HG02981 (cell line): ENCODE data around the gene LPP.

Experiments used
- ATAC-seq: cut with Tn5 transposase; IDR thresholded peaks from one replicate; pipeline ENCODE4 v1.9.1; 2021; ENCODE audit warnings: mild to moderate bottlenecking, moderate library complexity; ENCODE audit not compliant: unreplicated experiment

LPP gene

GRCh38 chr3:188798556-188799145 is 644.7 kb downstream of the LPP start:
- no peak for ATAC-seq

GRCh38 chr3:188801393-188801792 is 647.4 kb downstream of the LPP start:
- ATAC-seq, result no peak

- no peak for ATAC-seq
Observed at GRCh38 chr3:188802645-188803044, 648.7 kb downstream of the LPP start.

GRCh38 chr3:188807006-188807405 is 653.0 kb downstream of the LPP start:
- no peak for ATAC-seq

- ATAC-seq, result no peak
Observed at GRCh38 chr3:188812198-188812597, 658.2 kb downstream of the LPP start.

GRCh38 chr3:188814581-188814980 is 660.6 kb downstream of the LPP start:
- no peak for ATAC-seq

GRCh38 chr3:188817103-188817934 is 663.4 kb downstream of the LPP start:
- ATAC-seq, result no peak

- ATAC-seq, result no peak
Observed at GRCh38 chr3:188817935-188818269, 663.9 kb downstream of the LPP start.

- no peak for ATAC-seq
Observed at GRCh38 chr3:188818282-188818681, 664.3 kb downstream of the LPP start.

GRCh38 chr3:188819939-188820338 is 666.0 kb downstream of the LPP start:
- no peak for ATAC-seq

GRCh38 chr3:188822004-188822403 is 668.0 kb downstream of the LPP start:
- no peak for ATAC-seq

GRCh38 chr3:188822411-188822810 is 668.5 kb downstream of the LPP start:
- no peak for ATAC-seq

- ATAC-seq, result no peak
Observed at GRCh38 chr3:188824566-188824965, 670.6 kb downstream of the LPP start.

- ATAC-seq, result no peak
Observed at GRCh38 chr3:188825901-188826300, 671.9 kb downstream of the LPP start.

GRCh38 chr3:188826574-188826973 is 672.6 kb downstream of the LPP start:
- ATAC-seq, result no peak

- ATAC-seq, result no peak
Observed at GRCh38 chr3:188827103-188827502, 673.1 kb downstream of the LPP start.

GRCh38 chr3:188827576-188827975 is 673.6 kb downstream of the LPP start:
- no peak for ATAC-seq

GRCh38 chr3:188829130-188829529 is 675.2 kb downstream of the LPP start:
- ATAC-seq, result no peak

GRCh38 chr3:188829576-188829975 is 675.6 kb downstream of the LPP start:
- no peak for ATAC-seq

- no peak for ATAC-seq
Observed at GRCh38 chr3:188830893-188831292, 676.9 kb downstream of the LPP start.

- ATAC-seq, result no peak
Observed at GRCh38 chr3:188832146-188832545, 678.2 kb downstream of the LPP start.

- no peak for ATAC-seq
Observed at GRCh38 chr3:188832961-188833721, 679.2 kb downstream of the LPP start.
